Lower leg skin (tissue), 4 donors: Measurements from ENCODE around the gene MAP3K5. TPM values are rescaled to one million over a fixed set of nuclear protein-coding genes. Genes with fewer than 3 reads are reported as not detected.

Experiments
- DNase-seq, 2 donors: peaks; one replicate each; pipeline ENCODE4 v3.0.0-alpha.2; 2019; ENCODE audit warnings: low spot score in 2 of 2
- H3K4me3 ChIP-seq: fragments of 200-600 bp; sonication (generic); 2 replicates; pipeline ENCODE4 v1.5.1; 2017; ENCODE audit warnings: mild to moderate bottlenecking, low read depth; ENCODE audit not compliant: poor library complexity, severe bottlenecking
- POLR2A ChIP-seq, 2 donors: fragments of 450-650 bp; IDR thresholded peaks; one replicate each; pipeline ENCODE4 v1.6.1; 2016 to 2017; ENCODE audit warnings: antibody characterized with exemption in 2 of 2, mild to moderate bottlenecking in 1 of 2, moderate library complexity in 1 of 2
- WGBS, 2 donors: methylation state at CpG; one replicate each; pipeline ENCODE4 v1.1.5; 2018; 5-methylcytosine and 5-hydroxymethylcytosine counted together
- intact Hi-C: fragments of 100-400 bp; cut with DNase I; formaldehyde crosslinking; loops from one replicate; pipeline ENCODE4 v1.15.0; 2023; ENCODE audit warnings: low total_unique reads
- total RNA-seq, 4 donors: library from RNA; depleted of rRNA; stranded (reverse); fragments of >200 nt; gene quantifications; one replicate each; pipeline ENCODE4 v1.1.0, GENCODE V29; 2016
- TF ChIP-seq, protein P1 (sequence below), 3 donors: fragments of 450-650 bp; IDR thresholded peaks; one replicate each; pipeline ENCODE4 v1.5.1; 2016; ENCODE audit warnings: antibody characterized with exemption in 3 of 3, mild to moderate bottlenecking in 3 of 3, moderate library complexity in 2 of 3

MAP3K5 gene
- total RNA-seq, 4 donors from 2014 or later = 18.9 to 35.2 (median 27.0) TPM

DNA sequence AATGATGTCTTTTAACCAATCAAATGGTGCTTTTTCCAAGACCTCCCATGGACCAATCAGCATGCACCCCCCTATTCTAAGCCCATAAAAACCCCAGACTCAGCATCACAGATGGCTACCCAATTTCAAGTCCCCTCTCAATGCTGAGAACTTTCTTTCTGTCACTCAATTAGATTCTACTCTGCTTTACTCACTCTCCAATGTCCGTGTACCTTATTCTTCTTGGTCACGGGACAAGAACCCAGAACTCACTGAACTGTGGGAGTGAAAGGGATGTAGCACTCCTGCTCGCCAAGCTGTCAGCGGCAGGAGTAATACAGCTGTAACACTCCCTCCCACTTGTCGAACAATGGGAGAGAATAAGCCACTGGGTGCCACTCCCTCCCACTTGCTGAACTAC lies 221.2 kb downstream of the MAP3K5 start:
- no peak overlapping the region for H3K4me3 ChIP-seq
- WGBS, 2 donors = 96% methylated on average over 5 of the region's 5 CpGs

DNA sequence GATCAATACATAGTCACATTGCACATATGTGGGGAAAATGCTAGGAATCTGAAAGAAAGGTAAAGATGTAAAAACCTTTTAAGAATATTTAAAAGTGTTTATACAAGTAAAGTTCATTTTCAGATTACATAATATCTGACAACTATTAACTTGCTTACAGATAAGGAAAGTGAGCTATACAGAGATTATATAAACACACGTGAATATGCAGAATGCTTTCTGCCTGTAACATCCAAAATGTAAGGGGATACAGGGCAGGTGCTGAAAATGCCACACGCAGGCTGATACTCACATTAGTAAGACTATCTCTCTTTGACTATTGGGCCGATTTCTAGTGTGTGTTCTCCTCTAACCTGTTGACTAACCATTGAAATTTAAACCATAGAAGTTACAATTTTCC lies 224.1 kb downstream of the MAP3K5 start:
- 84 to 87% methylated on average over 3 of the region's 3 CpGs for WGBS, 2 donors
- no peak overlapping the region for H3K4me3 ChIP-seq
- DNase-seq = no peak
- no peak for TF ChIP-seq POLR2A (IDR thresholded peaks at IDR 0.05)
- intact Hi-C loops = no loop called here

More for the DNA sequence above, 221.2 kb downstream of the MAP3K5 start:
- intact Hi-C loops = no loop called here
- DNase-seq = no peak
- TF ChIP-seq, protein P1, sequence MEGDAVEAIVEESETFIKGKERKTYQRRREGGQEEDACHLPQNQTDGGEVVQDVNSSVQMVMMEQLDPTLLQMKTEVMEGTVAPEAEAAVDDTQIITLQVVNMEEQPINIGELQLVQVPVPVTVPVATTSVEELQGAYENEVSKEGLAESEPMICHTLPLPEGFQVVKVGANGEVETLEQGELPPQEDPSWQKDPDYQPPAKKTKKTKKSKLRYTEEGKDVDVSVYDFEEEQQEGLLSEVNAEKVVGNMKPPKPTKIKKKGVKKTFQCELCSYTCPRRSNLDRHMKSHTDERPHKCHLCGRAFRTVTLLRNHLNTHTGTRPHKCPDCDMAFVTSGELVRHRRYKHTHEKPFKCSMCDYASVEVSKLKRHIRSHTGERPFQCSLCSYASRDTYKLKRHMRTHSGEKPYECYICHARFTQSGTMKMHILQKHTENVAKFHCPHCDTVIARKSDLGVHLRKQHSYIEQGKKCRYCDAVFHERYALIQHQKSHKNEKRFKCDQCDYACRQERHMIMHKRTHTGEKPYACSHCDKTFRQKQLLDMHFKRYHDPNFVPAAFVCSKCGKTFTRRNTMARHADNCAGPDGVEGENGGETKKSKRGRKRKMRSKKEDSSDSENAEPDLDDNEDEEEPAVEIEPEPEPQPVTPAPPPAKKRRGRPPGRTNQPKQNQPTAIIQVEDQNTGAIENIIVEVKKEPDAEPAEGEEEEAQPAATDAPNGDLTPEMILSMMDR (IDR thresholded peaks at IDR 0.05) = no peak

DNA sequence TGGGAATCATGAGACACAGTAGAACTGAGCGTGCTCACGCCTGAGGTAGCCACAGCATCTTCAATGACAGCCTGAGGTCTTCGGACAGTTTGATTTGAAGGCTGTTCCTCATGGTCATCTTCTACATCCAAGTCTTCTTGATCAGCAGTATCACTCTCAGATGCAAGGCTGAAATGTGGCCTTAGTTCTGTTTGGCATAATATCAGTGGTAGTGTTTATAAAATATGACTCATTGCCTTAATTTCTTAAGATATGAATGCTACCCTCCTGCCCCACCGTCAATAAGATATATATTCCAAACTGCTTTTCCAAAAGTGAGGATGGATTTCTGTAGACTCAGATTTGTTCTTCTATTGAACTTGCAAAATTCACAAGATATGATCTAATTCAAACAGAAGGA lies 224.6 kb downstream of the MAP3K5 start:
- WGBS, 2 donors = 85 to 90% methylated on average over 4 of the region's 4 CpGs
- intact Hi-C loops = no loop called here

DNA sequence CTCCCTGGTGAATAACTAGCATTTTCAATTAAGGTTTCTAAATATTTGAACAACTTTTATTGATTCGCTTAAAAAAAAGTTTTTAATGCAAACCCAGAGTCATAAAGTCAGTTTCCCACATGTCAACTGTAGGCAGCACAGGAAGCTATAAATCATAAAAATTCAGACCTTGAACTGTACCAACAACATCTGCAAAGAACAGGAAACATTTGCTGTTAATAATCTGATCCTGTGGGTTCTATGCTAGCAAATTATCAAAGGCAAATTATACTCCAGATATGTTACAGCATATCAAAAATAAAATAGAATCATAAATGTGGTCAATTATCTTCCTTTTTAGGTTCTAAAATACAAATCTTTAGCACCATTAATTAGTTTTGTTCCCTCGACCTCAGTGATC lies 225.4 kb downstream of the MAP3K5 start:
- TF ChIP-seq, protein P1 (IDR thresholded peaks at IDR 0.05) = no peak
- TF ChIP-seq POLR2A (IDR thresholded peaks at IDR 0.05) = no peak
- intact Hi-C loops = no loop called here
- DNase-seq = no peak
- 50 to 52% methylated on average over 2 of the region's 2 CpGs for WGBS, 2 donors
- H3K4me3 ChIP-seq = no peak overlapping the region

More for the DNA sequence above, 224.6 kb downstream of the MAP3K5 start:
- no peak for TF ChIP-seq POLR2A (IDR thresholded peaks at IDR 0.05)
- TF ChIP-seq, protein P1 (IDR thresholded peaks at IDR 0.05) = no peak
- H3K4me3 ChIP-seq = no peak overlapping the region
- no peak for DNase-seq

DNA sequence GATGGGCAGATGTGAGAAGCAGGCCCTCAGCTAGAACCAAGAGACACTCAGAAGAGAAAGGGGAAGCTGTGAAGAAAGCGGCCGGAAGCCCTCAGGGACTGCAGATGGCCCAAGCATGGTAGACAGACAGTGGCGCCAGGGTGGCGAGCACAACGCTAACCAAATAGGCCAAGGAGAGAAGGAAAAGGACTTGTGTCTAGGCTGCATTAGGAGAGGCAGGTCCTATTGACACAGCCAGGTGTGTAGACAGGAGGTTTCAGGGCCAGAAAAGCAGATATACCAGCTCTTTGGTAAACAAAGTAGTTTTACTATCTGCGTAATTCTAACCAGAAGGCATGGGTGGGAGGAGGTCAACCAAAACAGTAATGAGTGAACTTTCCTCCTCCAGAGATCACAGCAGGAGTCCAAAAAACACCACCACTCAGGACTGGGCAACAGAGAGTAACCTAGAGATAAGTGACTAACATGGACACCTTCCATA lies 226.2 kb downstream of the MAP3K5 start:
- intact Hi-C loops = no loop called here
- DNase-seq = no peak
- WGBS, 2 donors = 85 to 90% methylated on average over 6 of the region's 6 CpGs
- no peak overlapping the region for H3K4me3 ChIP-seq
- TF ChIP-seq, protein P1 (IDR thresholded peaks at IDR 0.05) = no peak
- TF ChIP-seq POLR2A (IDR thresholded peaks at IDR 0.05) = no peak

DNA sequence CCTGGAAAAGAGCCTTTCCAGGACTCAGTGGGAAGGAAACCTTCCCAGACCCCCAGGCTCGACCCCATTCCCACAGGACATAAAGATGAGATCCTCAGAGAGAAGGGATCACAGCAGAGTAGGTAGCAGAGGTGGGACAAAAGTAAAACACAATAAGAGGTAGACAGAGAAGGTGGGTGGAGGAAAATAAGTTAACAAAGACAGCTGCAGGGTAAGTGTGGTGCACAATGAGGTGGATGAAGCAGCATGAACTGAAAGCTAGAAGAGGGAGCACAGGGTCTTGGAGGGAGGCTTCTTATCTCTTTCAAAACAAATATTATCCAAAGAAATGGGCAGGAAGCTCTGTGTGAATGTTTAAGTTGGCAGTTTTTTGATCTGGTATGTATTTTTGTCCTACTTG lies 228.1 kb downstream of the MAP3K5 start:
- 33 to 53% methylated on average over 1 of the region's 1 CpG for WGBS, 2 donors

More for the DNA sequence above, 228.1 kb downstream of the MAP3K5 start:
- H3K4me3 ChIP-seq = no peak overlapping the region
- TF ChIP-seq, protein P1 (IDR thresholded peaks at IDR 0.05) = no peak
- TF ChIP-seq POLR2A (IDR thresholded peaks at IDR 0.05) = no peak
- intact Hi-C loops = no loop called here
- DNase-seq = no peak
